Activated CD4-positive, alpha-beta memory T cell treated with anti-CD3 and anti-CD28 coated beads, Interleukin-2, amount 10 ng/mL, durations not matched to agents 7 days and 5 days (primary cell): Measurements from ENCODE around the gene FAM209B. TPM values are rescaled to one million over a fixed set of nuclear protein-coding genes. Genes with fewer than 3 reads are reported as not detected.
A peak's percentile ranks its signal among the peaks of the same experiment; 100 is the strongest.
"Not testable (repeated sequence)": the region's sequence is repeated elsewhere in the genome, so short reads cannot be mapped to it uniquely, and the experiment has no call there.

Experiments
- CTCF ChIA-PET: fragments of 350-600 bp; sonication (Branson Sonifier 250); formaldehyde crosslinking; loops from one replicate; lab custom pipeline; 2021; ENCODE audit warnings: antibody characterized with exemption, inconsistent platforms; lab: Charles Lee
- POLR2A ChIA-PET: fragments of 350-600 bp; sonication (Branson Sonifier 250); formaldehyde crosslinking; loops from one replicate; lab custom pipeline; 2021; ENCODE audit warnings: antibody characterized with exemption; lab: Charles Lee
- DNase-seq: peaks from one replicate; pipeline ENCODE4 v3.0.0-alpha.2; 2020
- H3K27ac Mint-ChIP-seq: one replicate; pipeline ENCODE4 v1.8.0; 2021; ENCODE audit warnings: mild to moderate bottlenecking, mixed read lengths
- H3K27me3 Mint-ChIP-seq: one replicate; pipeline ENCODE4 v1.8.0; 2021; ENCODE audit warnings: mixed read lengths
- H3K36me3 Mint-ChIP-seq: one replicate; pipeline ENCODE4 v1.8.0; 2021; ENCODE audit warnings: low read depth, mixed read lengths
- H3K4me1 Mint-ChIP-seq: one replicate; pipeline ENCODE4 v1.8.0; 2021; ENCODE audit warnings: mixed read lengths
- H3K4me3 Mint-ChIP-seq: one replicate; pipeline ENCODE4 v1.8.0; 2021; ENCODE audit warnings: mild to moderate bottlenecking, mixed read lengths
- H3K9me3 Mint-ChIP-seq: one replicate; pipeline ENCODE4 v1.8.0; 2021; ENCODE audit warnings: mixed read lengths
- total RNA-seq, 2 experiments: library from RNA; stranded (reverse); gene quantifications; one replicate each; pipeline ENCODE4 v1.2.3, GENCODE V29; 2021

FAM209B gene
- total RNA-seq, 2 experiments from 2014 or later = 0.80 to 0.91 TPM

GRCh38 chr20:56554869-56555268, 21.8 kb downstream of the FAM209B start:
- peak; percentile 21 for DNase-seq
- ChIA-PET POLR2A (no interaction called here), CTCF (interaction anchor here (1.1 kb wide), 1 partner anchor 14 kb away, joined by 3 read pairs; no protein-coding TSS in a partner anchor)
- no peak overlapping the region for H3K4me3 Mint-ChIP-seq
- no peak overlapping the region for H3K27ac Mint-ChIP-seq
- H3K36me3 Mint-ChIP-seq = no peaks in the 10 kb centered on the region
- no peaks in the 10 kb centered on the region for H3K9me3 Mint-ChIP-seq
- H3K27me3 Mint-ChIP-seq = peaks cover 3% of the 10 kb centered on the region
- peaks cover 8% of the 10 kb centered on the region for H3K4me1 Mint-ChIP-seq

GRCh38 chr20:56558968-56559367, 25.9 kb downstream of the FAM209B start:
- Mint-ChIP-seq H3K4me3 (no peak overlapping the region), H3K27ac (no peak overlapping the region), H3K27me3 (peaks cover 8% of the 10 kb centered on the region), H3K9me3 (no peaks in the 10 kb centered on the region), H3K4me1 (peaks cover 8% of the 10 kb centered on the region), H3K36me3 (no peaks in the 10 kb centered on the region)
- ChIA-PET POLR2A (no interaction called here), CTCF (interaction anchor here (1.5 kb wide), 1 partner anchor 10 kb away, joined by 4 read pairs; no protein-coding TSS in a partner anchor)
- DNase-seq = no peak

- DNase-seq, H3K27me3 Mint-ChIP-seq, H3K27ac Mint-ChIP-seq, H3K9me3 Mint-ChIP-seq, CTCF ChIA-PET, POLR2A ChIA-PET, H3K36me3 Mint-ChIP-seq, H3K4me1 Mint-ChIP-seq, H3K4me3 Mint-ChIP-seq: not testable (repeated sequence)
Observed at GRCh38 chr20:56564526-56564925, 31.5 kb downstream of the FAM209B start.

GRCh38 chr20:56565511-56565910, 32.5 kb downstream of the FAM209B start:
- CTCF ChIA-PET = interaction anchor here (0.7 to 1.4 kb wide), 2 partner anchors 15 to 653 kb away, joined by 3 to 7 read pairs; no protein-coding TSS in a partner anchor
- Mint-ChIP-seq H3K27me3 (peaks cover 7% of the 10 kb centered on the region), H3K27ac (no peak overlapping the region), H3K4me3 (no peak overlapping the region), H3K9me3 (no peaks in the 10 kb centered on the region), H3K36me3 (no peaks in the 10 kb centered on the region), H3K4me1 (no peaks in the 10 kb centered on the region)
- no peak for DNase-seq
- POLR2A ChIA-PET = no interaction called here

- CTCF ChIA-PET = interaction anchor here (1.4 kb wide), 1 partner anchor 16 kb away, joined by 7 read pairs; no protein-coding TSS in a partner anchor
- H3K27me3 Mint-ChIP-seq = peaks cover 3% of the 10 kb centered on the region
Observed at GRCh38 chr20:56566621-56567020, 33.6 kb downstream of the FAM209B start.

GRCh38 chr20:56570832-56571231, 37.8 kb downstream of the FAM209B start:
- POLR2A ChIA-PET = no interaction called here
- H3K27ac Mint-ChIP-seq = no peak overlapping the region
- H3K27me3 Mint-ChIP-seq = peaks cover 9% of the 10 kb centered on the region
- DNase-seq = no peak
- CTCF ChIA-PET = no interaction called here
- H3K9me3 Mint-ChIP-seq = no peaks in the 10 kb centered on the region
- no peak overlapping the region for H3K4me3 Mint-ChIP-seq
- no peaks in the 10 kb centered on the region for H3K4me1 Mint-ChIP-seq
- H3K36me3 Mint-ChIP-seq = no peaks in the 10 kb centered on the region

More at GRCh38 chr20:56566621-56567020, 33.6 kb downstream of the FAM209B start:
- Mint-ChIP-seq H3K27ac (no peak overlapping the region), H3K4me3 (no peak overlapping the region), H3K4me1 (no peaks in the 10 kb centered on the region), H3K36me3 (no peaks in the 10 kb centered on the region), H3K9me3 (no peaks in the 10 kb centered on the region)
- DNase-seq = no peak
- POLR2A ChIA-PET = no interaction called here

- Mint-ChIP-seq H3K27ac (no peak overlapping the region), H3K9me3 (no peaks in the 10 kb centered on the region), H3K36me3 (no peaks in the 10 kb centered on the region), H3K4me3 (no peak overlapping the region), H3K4me1 (no peaks in the 10 kb centered on the region), H3K27me3 (peaks cover 9% of the 10 kb centered on the region)
- ChIA-PET CTCF (no interaction called here), POLR2A (interaction anchor here (0.7 kb wide), 1 partner anchor 1164 kb away, joined by 3 read pairs; no protein-coding TSS in a partner anchor)
- DNase-seq = no peak
Observed at GRCh38 chr20:56572172-56572571, 39.1 kb downstream of the FAM209B start.

GRCh38 chr20:56573986-56574385, 40.9 kb downstream of the FAM209B start:
- H3K27me3 Mint-ChIP-seq = peaks cover 9% of the 10 kb centered on the region
- H3K4me3 Mint-ChIP-seq = no peak overlapping the region
- CTCF ChIA-PET = no interaction called here

GRCh38 chr20:56574531-56575142, 41.6 kb downstream of the FAM209B start:
- no peak for DNase-seq
- no peak overlapping the region for H3K27ac Mint-ChIP-seq
- H3K4me1 Mint-ChIP-seq = no peaks in the 10 kb centered on the region
- H3K4me3 Mint-ChIP-seq = no peak overlapping the region
- peaks cover 9% of the 10 kb centered on the region for H3K27me3 Mint-ChIP-seq
- POLR2A ChIA-PET = no interaction called here
- CTCF ChIA-PET = no interaction called here
- no peaks in the 10 kb centered on the region for H3K36me3 Mint-ChIP-seq
- H3K9me3 Mint-ChIP-seq = no peaks in the 10 kb centered on the region

More at GRCh38 chr20:56573986-56574385, 40.9 kb downstream of the FAM209B start:
- POLR2A ChIA-PET = no interaction called here
- no peak for DNase-seq
- Mint-ChIP-seq H3K4me1 (no peaks in the 10 kb centered on the region), H3K9me3 (no peaks in the 10 kb centered on the region), H3K36me3 (no peaks in the 10 kb centered on the region), H3K27ac (no peak overlapping the region)

GRCh38 chr20:56575157-56575556, 42.1 kb downstream of the FAM209B start:
- Mint-ChIP-seq H3K4me3 (no peak overlapping the region), H3K27me3 (peaks cover 6% of the 10 kb centered on the region), H3K36me3 (no peaks in the 10 kb centered on the region), H3K27ac (no peak overlapping the region), H3K4me1 (no peaks in the 10 kb centered on the region), H3K9me3 (no peaks in the 10 kb centered on the region)
- ChIA-PET CTCF (no interaction called here), POLR2A (no interaction called here)
- no peak for DNase-seq

- Mint-ChIP-seq H3K27me3 (peaks cover 11% of the 10 kb centered on the region), H3K4me1 (no peaks in the 10 kb centered on the region), H3K36me3 (no peaks in the 10 kb centered on the region), H3K27ac (no peak overlapping the region), H3K9me3 (no peaks in the 10 kb centered on the region), H3K4me3 (no peak overlapping the region)
- POLR2A ChIA-PET = no interaction called here
- no peak for DNase-seq
- CTCF ChIA-PET = no interaction called here
Observed at GRCh38 chr20:56575961-56576360, 42.9 kb downstream of the FAM209B start.

GRCh38 chr20:56579301-56579710, 46.3 kb downstream of the FAM209B start:
- H3K27me3 Mint-ChIP-seq = peaks cover 16% of the 10 kb centered on the region
- H3K4me3 Mint-ChIP-seq = no peak overlapping the region
- H3K27ac Mint-ChIP-seq = no peak overlapping the region
- CTCF ChIA-PET = no interaction called here
- H3K36me3 Mint-ChIP-seq = no peaks in the 10 kb centered on the region
- H3K9me3 Mint-ChIP-seq = no peaks in the 10 kb centered on the region
- H3K4me1 Mint-ChIP-seq = no peaks in the 10 kb centered on the region
- no peak for DNase-seq
- POLR2A ChIA-PET = no interaction called here

GRCh38 chr20:56580226-56580625, 47.2 kb downstream of the FAM209B start:
- no peaks in the 10 kb centered on the region for H3K4me1 Mint-ChIP-seq
- ChIA-PET CTCF (no interaction called here), POLR2A (no interaction called here)
- H3K36me3 Mint-ChIP-seq = no peaks in the 10 kb centered on the region
- H3K4me3 Mint-ChIP-seq = no peak overlapping the region
- DNase-seq = no peak
- no peak overlapping the region for H3K27ac Mint-ChIP-seq
- no peaks in the 10 kb centered on the region for H3K9me3 Mint-ChIP-seq
- H3K27me3 Mint-ChIP-seq = peaks cover 14% of the 10 kb centered on the region

GRCh38 chr20:56581701-56582100, 48.7 kb downstream of the FAM209B start:
- Mint-ChIP-seq H3K4me1 (no peaks in the 10 kb centered on the region), H3K36me3 (no peaks in the 10 kb centered on the region), H3K27me3 (peaks cover 13% of the 10 kb centered on the region), H3K27ac (no peak overlapping the region), H3K4me3 (no peak overlapping the region), H3K9me3 (no peaks in the 10 kb centered on the region)
- ChIA-PET CTCF (no interaction called here), POLR2A (no interaction called here)
- no peak for DNase-seq
